HG03457 (cell line): ENCODE measurements around the gene PPP1R9A.

Experiments used
- ATAC-seq: cut with Tn5 transposase; IDR thresholded peaks from one replicate; pipeline ENCODE4 v1.9.1; 2021; ENCODE audit warnings: moderate number of reproducible peaks; ENCODE audit not compliant: unreplicated experiment

PPP1R9A gene

GRCh38 chr7:95026421-95027072, 119.2 kb downstream of the PPP1R9A start:
- ATAC-seq, result no peak

- ATAC-seq, result no peak
Observed at GRCh38 chr7:95027234-95027872, 120.0 kb downstream of the PPP1R9A start.

GRCh38 chr7:95028683-95029082, 121.3 kb downstream of the PPP1R9A start:
- no peak for ATAC-seq

GRCh38 chr7:95035295-95035694, 127.9 kb downstream of the PPP1R9A start:
- no peak for ATAC-seq

- ATAC-seq, result no peak
Observed at GRCh38 chr7:95041031-95041430, 133.6 kb downstream of the PPP1R9A start.

GRCh38 chr7:95045236-95045923, 138.0 kb downstream of the PPP1R9A start:
- no peak for ATAC-seq

GRCh38 chr7:95046494-95047240, 139.3 kb downstream of the PPP1R9A start:
- no peak for ATAC-seq

- no peak for ATAC-seq
Observed at GRCh38 chr7:95047291-95047690, 139.9 kb downstream of the PPP1R9A start.

GRCh38 chr7:95052566-95053094, 145.2 kb downstream of the PPP1R9A start:
- no peak for ATAC-seq

- ATAC-seq, result no peak
Observed at GRCh38 chr7:95054386-95054785, 147.0 kb downstream of the PPP1R9A start.

- no peak for ATAC-seq
Observed at GRCh38 chr7:95055295-95055694, 147.9 kb downstream of the PPP1R9A start.

GRCh38 chr7:95056107-95056739, 148.8 kb downstream of the PPP1R9A start:
- ATAC-seq, result no peak

- ATAC-seq, result no peak
Observed at GRCh38 chr7:95056901-95057300, 149.5 kb downstream of the PPP1R9A start.

- no peak for ATAC-seq
Observed at GRCh38 chr7:95059842-95060313, 152.5 kb downstream of the PPP1R9A start.

- ATAC-seq, result no peak
Observed at GRCh38 chr7:95062901-95063300, 155.5 kb downstream of the PPP1R9A start.

GRCh38 chr7:95066737-95067530, 159.5 kb downstream of the PPP1R9A start:
- no peak for ATAC-seq

- no peak for ATAC-seq
Observed at GRCh38 chr7:95088536-95089215, 181.3 kb downstream of the PPP1R9A start.

GRCh38 chr7:95089414-95090315, 182.3 kb downstream of the PPP1R9A start:
- no peak for ATAC-seq
